NCI-H146 treated with DMSO at 0.1 percent for 48 hours (cell line): ENCODE measurements around the gene RTL1.
A peak's percentile ranks its signal among the peaks of the same experiment; 100 is the strongest.

Source experiments
- DNase-seq: peaks from one replicate; lab custom pipeline; 2025; ENCODE audit not compliant: unreplicated experiment; lab: John Stamatoyannopoulos, UW

The RTL1 gene

DNA sequence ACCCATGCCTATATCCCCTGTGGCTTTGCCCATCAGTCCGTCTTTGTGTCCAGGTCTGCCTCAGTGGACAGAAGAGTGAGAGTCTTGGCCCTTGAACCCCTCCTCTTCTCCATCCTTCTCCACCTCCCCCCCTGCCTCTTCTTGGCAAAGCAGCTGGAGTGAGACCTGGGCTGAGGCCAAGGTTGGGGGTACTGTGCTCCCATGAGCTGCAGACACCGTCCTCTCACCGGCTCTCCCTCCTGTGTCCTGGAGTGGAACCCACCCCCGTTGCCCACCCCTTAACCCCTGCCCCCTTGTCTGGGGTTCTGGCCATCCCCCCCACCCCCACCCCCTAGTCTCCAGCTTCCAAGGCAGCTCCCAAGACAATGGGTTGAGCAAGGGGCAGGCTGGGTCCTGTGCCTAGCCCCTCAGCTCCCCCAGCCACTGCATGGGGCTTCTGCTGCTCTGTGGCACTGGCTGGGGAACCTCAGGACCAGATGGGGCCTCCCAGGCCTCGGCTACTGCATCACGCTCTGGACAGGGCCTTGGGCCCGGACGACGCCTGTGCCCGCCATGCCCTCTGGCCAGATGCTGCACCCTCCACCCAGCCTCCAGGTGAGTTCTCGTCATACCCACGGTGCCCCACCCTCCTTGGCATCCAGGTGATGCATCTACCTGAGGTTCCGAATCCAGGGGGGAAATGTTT is 35.7 kb downstream of the RTL1 start:
- DNase-seq, result no peak

DNA sequence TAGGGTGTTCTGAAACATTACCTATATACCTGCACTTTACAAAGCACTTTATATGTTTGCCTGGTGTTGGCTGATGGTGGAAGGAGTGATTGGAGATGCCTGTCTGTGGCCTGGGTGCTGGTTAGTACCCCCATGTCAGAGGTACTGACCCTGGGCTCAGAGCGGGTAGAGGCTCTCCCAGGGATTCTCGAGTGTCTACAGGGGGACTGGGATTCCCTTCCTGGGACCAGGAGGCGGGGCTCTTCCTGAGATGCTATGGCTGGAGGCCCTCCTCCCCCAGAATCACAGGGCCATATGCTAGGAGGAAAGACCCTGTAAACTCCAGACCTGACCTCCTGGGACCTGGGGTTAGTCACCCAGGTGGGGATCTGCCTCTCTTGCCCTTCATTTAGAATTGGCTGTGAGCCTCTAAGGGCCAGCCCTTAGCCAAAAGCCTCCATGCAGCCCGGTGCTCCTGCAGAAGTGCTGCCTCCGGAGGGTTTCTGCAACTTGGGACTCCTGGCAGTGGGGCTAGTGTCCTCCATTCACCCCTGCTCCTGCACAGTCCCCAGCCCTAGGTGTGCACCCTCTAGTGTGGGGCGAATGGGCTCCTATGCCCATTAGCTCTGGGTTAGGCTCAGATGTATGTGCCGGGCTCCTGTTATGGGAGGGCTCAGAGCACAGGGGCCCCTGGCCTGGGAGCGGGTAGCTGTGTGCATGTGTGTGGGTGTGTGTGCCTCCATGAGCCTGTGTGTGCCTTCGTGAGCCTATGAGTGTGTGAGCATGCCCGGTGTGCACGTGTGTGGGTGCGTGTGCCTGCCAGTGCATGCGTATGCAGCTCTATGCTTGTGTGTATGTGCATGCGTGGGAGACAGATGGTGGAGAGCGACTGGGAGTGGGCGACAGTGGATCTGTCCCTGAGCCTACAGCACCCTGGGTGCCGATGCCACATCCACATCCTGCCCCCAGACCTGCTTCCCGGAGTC is 36.6 kb downstream of the RTL1 start:
- no peak for DNase-seq

DNA sequence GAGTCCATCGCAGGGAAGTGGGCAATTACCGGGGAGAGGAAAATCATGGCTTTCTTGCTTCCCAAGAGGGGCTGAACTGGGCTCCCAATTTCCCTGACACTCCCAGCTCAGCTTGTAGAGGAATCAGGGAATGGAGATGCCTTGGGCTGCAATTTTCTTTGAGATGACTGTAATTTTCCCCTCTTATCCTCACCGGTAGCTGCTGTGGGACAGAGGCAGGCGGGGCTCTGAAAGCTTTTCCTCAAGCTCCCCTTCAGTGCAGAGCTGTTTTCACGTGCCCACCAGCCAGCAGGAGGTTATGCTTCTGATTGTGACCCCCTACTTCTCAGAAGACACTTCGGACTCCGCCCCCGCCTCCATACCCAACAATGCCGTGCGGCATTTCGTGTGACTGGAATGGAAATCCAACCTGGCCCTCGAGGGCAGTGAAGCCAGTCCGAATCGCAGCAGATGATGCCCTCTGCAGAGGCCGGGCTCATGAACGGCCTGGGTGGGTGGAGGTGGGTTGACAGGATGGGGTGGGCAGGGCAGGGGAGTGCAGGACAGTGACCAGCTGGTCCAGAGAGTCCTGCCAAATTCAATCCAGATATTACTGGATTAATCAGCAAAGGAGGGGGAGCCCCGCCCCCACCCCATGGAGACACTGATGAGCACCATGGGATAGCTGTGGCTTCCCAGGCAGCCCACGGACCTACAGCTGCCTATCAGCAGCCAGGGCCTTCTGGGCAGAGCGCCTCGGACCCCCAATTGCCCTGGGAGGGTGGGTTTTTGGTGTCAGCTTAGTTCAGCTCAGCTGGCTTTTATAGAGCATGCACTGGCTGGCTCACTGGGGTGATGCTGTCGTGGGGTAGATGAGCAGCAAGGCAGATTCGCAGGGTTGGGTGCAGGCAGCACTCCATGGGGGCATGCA is 37.6 kb downstream of the RTL1 start:
- DNase-seq, result no peak

DNA sequence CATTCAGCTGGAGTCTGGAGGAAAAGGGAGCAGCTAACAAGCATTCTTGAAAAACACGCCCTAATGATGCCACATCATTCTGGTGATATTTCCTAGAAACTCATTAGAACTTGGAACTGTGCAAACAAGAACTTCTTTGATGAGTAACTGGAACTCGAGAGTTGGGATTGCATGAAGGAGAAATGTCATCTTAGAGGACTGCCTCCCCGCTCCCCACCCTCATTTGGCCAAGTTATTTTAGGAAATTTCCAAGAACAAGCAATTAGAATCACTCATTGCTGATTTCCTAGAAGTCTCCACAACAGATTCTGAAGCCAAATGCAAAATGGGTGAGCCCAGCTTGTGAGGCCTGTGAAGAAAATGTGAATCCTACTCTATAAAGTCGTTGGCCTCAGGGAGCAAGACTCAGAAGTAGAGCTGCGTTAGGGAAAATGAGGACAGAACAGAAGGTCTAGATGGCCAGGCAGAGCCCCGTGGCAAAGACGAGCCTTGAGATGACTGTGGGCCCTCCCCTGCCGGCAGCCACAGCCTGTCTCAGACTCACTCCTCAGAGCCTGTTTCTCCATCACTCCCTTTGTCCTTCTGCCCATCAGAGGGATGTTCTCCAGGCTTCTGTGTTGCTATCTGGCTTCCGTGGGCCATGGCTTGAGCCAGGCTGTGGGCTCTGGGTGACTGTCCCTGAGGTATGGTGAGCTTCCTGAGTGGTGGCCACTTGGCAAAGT is 38.4 kb downstream of the RTL1 start:
- no peak for DNase-seq

DNA sequence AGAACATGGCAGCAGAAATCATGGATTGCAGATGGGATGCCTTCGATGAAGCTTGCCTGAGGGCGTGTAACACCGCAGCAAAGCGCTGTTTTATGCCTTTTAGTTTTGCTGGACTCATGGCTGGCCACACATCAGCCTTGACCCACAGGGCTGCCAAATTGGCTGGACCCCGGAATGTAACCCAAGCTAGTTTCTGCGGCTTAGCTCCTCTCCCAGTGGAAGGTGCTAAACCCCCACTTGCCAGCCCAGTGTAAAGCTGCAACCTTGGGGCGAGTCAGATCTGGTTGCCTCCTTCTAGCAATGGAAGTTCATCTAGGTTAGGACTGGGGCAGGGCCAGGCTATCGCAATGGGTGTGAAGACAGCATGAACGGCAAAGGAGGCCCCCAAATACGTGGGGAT is 39.3 kb downstream of the RTL1 start:
- no peak for DNase-seq

DNA sequence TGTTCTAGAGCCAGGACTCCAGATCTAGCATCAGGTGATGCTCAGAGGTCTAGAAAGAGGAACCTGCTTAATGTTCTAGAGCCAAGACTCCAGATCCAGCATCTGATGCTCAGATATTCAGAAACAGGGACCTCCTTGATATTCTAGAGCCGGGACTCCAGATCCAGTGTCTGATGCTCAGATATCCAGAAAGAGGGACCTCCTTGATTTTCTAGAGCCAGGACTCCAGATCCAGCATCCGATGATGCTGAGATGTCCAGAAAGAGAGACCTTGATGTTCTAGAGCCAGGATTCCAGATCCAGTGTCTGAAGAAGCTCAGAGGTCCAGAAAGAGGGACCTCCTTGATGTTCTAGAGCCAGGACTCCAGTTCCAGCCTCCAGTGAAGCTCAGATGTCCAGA is 40.7 kb downstream of the RTL1 start:
- no peak for DNase-seq

DNA sequence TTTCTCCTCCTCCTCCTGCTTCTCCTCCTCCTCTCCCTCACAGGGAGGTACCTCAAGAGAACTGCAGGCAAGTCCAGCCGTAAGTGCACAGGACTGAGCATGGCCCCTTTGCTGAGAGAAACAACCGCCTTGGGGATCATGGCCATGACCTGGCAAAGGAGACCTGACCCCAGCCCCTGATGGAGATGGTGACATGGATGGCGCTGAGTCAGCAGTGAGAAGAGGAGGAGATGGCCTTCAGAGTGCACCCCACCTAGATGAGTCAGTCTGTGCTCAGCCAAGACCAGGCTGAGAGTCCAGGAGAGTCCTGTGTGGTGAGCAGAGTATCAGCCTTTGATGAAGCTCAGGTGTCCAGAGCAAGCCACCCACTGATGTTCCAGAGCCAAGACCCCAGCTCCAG is 41.2 kb downstream of the RTL1 start:
- no peak for DNase-seq

DNA sequence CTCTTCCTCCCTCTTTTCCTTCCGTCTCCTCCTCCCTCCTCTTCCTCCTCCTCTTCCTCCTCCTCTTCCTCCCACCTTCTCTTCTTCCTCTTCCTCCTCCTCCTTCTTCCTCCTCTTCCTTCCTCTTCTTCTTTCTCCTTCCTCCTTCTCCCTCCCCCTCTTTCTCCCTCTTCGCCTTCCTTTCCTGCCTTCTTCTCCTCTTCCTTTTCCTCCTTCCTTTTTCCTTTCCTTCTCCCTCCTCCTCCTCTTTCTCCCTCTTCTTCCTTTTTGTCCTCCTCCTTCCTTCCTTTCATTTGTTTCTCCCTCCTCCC is 41.6 kb downstream of the RTL1 start:
- DNase-seq, result no peak

DNA sequence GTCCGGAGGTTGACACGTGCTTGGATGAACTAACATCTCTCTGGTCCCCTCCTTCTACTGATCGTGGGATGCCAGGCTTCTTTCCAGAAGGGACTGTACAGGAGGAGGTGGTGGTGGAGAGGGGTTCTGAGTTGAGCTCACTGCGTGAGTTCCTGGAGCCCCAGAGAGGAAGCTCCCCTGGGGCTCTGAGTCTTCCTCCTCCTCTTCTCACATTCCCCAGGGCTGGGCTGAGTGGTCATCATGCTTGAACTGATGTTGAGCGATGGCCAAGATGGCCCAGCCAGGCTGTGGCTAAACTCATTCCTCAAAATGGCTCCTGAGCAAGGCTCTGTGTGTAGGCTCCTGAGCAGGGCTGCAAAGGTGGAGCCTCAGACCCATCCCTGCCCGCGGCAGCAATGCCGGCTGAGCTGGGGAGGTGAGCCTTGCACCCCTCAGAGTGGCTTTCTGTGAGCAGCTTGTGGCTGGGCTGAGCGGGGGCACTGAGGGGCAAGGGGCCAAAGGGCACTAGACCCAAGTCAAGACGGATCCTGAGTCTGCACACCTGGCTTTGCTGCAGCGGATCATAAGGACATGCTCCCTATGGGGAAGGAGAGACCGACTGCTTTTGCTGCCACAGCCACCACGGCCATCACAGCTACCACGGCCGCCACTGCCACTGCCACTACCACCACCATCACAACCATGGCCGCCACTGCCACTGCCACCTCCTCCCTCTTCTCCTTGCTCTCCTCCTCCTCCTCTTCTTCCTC is 42.2 kb downstream of the RTL1 start:
- no peak for DNase-seq

DNA sequence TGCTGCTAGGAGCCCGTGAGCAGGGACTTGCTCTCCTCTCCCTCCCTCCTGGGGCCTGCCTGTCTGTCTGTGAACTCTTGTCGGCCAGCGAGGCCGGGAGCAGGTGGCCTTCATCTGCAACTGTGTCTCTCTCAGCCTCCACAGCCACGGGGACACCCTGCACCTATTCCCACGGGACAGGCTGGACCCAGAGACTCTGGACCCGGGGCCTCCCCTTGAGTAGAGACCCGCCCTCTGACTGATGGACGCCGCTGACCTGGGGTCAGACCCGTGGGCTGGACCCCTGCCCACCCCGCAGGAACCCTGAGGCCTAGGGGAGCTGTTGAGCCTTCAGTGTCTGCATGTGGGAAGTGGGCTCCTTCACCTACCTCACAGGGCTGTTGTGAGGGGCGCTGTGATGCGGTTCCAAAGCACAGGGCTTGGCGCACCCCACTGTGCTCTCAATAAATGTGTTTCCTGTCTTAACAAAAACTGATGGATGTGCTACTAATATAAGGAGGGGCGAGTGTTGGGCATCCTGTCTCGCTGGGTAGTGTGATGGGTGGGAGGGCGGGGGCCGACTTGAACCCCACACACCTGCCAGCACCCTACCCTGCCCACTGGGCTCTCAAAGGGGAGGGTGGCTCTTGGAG is 42.9 kb downstream of the RTL1 start:
- DNase-seq, result no peak

DNA sequence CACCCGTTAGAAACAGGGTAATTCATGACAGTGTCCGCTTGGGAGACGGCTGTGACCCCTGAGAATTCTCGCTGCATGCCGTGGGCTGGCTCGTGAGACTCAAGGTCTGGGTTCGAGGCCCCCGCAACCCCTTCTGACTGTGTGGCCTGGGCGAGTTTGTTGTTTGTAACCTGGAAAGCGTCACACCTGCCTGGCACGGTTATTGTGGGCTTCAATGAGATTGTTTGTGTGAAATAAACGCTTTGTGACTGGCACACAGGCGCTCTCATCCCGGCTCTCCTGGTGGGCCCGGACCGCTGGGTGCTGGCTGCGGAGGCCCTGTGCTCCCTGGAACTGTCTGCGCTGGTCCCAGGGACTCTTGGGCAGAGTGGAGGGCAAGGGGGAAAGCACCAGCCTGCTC is 43.7 kb downstream of the RTL1 start:
- no peak for DNase-seq

DNA sequence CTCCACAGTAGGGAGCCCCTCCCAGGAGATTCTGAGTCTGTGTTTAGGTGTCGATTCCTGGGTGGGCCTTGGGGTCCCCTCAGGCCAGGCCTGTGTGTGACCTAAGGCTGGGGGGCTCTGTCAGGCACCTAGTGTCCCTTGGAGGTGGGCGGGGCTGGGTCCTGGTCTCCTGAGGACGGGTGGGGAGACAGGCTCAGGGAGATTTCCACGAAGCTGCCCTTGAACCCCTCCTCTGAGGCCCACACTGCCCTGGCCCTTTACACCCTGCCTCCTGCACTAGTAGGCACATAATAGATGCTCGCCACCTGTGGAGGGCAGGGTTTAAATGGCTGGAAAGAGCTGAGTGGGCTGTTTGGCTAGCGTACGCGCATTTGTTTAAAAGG is 44.7 kb downstream of the RTL1 start:
- no peak for DNase-seq

DNA sequence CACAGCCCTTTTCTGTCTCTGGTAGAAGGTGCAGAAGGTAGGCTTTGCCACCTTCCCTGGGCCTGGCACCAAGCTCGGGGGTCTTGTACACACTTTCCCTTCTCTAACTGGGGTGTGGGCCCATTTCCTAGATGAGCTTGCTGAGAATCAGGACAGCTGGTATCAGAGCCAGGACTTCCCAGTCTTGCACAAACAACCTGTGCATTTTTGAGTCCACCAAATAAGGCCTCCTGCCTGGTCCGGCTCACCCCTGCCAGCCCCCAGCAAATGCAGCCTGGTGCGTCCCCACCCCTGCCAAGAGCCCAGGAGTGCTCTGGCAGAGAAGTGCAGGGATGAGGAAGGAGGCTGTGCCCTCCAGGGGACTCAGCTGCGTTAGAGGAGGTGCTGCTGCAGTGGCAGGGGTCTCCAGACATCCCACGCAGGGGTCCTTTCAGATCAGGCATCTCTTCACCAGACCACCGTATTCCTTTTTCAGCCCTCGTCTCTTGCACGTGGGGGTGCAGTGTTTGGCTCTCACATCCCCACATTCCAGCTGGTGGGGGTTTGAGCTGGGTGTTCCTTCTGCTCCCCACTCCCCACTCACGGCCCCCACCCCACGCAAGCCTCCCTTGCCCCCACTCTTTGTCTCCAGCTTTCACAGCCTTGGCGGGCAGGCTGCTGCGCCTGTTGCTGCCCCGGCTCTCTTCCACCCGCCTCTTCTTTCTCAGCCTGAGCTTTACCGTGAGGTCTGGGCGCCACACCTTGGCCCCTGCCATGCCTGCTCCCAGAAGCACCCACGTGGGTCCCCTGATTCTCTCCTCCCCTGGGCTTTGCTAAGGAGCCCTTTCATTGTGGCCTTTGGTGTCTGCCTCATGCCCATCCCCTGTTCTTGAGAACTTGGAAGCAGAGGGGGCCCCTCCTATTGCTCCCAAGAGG is 45.3 kb downstream of the RTL1 start:
- DNase-seq, result no peak

DNA sequence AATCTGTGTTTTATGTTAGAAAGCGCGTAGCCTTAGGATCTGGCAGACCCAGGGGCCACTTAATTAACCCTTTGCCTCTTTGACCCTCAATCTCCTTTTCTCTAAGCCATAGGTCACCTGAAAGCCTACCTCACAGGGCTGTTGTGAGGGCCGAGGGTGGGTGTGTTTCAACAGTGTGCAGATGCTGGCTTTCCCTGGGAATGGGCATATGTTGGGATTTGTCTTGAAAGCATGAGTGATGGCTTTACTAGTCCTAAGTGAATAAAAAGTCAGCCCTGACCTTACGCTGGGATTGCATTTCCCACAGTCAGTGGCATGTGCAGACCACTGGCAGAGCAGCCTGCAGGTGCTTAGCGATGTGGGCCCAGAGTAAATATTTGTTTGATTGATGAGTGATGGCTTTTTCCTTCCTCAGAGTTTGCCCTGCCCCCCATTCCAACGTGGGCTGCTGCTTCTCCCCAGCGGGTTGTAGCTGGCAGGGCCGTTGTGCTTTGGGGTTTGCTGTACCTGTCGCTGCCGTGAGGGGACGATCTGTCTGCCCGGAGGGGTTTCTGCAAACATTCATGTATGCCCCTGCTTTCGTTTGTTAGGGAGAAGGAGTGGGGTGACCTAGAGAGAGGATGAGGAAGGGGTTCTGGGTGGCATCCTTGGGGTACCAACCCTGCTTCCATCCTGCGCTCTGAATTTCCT is 46.1 kb downstream of the RTL1 start:
- DNase-seq, result peak; percentile 18

DNA sequence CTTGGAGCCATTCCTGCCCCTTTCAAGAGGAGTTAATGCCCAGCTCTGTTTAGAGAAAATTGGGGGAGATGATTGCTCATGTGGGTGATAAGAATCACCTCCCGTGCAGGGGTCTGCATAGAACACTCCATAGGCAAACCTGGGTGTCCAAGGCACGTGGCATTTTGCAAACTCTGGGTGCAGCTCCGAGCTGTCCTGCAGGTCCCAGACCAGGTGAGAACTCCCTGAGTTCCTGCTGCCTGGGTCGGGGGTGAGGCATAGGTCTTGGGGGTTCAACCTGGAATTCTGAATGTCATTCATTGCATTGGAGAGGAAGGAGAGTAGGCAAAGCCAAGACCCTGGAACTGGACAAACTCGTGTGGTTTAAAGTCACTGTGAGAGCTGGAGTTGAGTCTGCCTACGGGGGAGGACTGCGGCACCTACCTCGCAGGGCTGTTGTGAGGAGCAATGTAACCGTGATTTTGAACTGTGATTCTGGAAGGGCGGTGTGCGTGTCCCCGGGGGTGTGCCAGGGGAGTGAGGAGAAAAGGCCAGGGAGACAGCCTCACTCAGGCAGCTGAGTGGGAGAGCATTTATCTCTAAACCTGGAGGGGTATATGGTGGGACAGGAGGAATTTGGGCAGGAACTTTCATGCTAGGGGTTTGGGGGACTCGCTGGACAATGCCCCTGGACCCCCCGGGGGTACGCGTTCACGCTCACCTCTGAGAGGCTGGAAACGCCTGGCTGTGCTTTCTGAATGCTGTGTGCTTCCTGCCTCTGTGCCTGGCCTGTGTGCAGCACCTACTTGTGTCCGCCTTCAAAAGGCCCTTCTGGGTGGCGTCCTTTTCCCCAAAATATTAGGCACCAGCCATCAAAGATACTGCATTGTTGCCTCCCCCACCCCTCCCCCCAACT is 47.2 kb downstream of the RTL1 start:
- no peak for DNase-seq

DNA sequence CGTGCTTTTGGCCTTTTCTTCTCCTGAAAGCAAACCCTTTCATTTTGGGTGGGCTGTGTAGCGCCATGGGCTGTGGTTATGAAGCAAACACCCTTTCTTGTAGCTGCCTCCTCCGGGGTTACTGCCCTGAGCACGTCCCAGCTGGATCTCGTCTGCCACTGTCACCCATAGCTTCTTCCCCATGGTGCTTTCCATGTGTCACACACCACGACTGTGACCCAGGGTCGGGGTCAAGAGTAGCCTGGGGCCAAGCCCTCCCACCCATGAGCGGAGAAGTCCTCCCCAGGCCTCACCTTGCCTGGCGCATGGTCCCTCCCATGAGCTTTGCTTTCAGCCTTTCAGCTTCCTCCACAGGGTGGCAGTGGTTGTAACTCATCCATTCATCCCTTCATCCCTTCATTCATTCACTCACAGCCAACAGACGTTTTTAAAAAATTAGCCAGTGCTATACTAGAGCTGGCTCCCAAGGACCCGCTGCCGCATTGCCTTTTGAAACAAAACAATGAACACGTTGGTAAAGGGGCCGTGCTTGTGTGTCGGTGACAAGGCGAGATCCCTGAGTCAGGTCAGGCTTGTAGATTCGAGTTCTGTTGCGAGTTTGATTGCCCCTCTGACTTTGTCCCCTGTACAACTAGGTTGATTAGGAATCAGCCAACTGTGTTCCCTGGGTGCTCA is 48.1 kb downstream of the RTL1 start:
- DNase-seq, result no peak

DNA sequence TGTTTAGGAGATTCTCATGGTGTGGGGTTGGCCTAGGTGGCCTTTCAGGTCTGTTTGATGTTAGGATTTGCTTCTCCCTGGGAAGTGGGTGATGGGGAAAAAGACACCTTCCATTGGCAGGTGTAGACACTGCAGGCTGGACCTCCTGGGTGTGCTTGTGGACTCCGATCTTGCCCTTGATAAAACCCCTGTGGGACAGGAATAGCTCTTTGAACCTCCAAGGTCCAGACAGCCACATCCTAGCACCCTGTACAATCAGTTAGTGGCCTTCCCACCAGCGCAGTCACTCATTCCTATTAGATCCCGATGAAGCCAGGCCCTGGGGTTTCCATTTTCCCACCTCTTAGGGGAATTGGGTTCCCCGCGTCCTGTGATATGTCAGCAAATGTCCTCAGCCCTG is 49.1 kb downstream of the RTL1 start:
- no peak for DNase-seq
